ENCODE measurements around the gene BLID.

Gene BLID

DNA sequence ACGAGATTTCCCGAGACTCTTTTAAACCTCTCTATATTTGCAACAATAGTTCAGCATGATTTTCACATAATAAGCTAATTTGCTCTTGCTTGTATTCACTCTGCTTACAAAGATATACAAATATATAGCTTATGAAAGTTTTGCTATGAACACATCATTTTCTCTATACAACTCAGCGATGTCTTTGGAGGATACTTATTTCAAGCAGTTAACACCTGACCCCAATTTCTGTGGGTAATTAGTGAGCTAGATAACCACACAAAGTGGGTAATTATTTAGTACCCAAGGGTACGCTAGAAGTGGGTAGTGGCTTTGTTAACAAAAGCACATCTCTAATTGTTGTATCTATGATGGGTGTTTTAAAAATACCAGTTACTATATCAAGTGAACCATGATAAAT is 12.3 kb downstream of the BLID start:
- no peak for DNase-seq

DNA sequence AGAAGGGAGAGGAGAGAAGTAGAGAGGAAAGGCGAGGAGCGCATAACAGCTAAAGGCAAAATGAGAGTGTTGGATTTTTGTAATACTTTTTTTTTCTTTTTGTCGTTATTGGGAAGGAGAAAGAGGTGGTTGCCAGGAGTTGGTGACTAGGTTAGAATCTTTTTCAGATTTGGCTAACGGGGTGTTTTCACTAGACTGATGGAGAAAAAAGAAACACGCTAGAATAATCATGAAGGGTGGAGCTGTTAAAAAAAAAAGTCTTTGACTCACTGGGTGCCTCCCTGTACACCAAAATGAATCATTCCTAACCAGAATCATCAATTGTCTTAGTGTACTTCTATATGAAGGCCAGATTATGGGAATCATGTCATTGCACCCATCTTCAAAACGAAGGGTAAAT is 12.7 kb downstream of the BLID start:
- no peak for DNase-seq

DNA sequence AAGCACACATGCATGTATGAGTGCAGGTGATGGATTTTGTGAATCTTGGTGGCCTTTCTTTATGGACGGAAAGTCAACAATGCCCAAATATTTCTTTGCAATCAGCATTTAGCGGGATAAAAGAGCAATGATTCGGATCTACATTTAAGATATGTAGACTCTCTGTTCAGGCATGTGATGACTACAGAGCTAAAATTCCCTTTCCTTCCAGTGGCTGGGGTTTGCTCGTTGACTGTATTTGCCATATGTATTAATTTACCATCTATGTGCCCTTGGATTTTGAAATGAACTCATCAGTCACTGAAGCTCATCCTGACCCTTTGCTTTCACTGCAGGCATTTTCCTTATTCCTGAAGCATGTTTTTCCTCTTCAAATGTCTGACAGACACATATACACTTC is 13.6 kb downstream of the BLID start:
- DNase-seq: no peak

DNA sequence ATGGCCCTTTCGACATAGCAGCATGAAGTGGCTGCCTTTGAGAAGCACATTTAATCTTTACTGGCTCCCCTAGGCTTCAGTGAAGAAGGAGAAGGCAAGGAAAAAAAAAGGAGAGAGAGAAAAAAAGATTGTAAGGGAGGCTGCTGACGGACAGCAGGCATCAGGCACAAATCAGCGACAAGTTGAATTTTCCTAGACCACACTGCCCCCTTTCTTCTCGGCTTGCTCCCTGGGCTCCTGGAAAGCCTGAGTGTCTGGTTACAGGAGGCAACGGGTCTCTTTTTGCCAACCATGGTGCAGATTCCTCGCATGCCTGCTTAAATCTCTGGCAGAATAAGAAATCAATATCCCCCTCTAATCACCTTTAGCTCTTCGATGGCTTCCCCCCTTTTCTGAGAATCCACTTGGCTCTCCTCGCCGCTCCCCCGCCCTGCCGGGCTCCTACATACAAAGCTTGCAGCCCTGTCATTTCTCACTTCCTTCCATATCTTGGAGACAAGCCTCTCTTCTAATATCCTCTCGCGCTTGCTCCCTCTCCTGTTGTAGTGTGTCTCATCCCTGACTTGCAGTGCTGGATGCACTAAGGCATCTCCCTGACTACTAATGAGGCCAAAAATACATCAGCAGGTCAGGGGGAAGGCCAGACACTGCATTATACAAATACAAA is 14.3 kb downstream of the BLID start:
- no peak for DNase-seq

DNA sequence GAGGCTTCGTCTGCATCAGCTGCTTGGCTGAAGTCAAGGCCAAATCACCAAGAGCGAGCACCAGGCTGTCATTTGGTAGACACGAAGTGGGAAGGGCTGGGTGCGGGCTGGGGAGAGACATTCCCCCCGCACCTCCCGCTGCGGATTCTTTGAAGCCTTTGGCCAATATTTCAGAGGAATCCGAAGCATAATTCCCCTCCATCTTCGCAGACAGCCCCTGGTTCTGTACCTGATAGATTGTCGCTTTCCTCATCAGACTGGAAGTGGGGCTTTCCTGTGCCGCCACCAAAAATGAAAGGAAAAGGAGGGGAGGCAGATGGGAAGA is 15.3 kb downstream of the BLID start:
- DNase-seq: no peak

DNA sequence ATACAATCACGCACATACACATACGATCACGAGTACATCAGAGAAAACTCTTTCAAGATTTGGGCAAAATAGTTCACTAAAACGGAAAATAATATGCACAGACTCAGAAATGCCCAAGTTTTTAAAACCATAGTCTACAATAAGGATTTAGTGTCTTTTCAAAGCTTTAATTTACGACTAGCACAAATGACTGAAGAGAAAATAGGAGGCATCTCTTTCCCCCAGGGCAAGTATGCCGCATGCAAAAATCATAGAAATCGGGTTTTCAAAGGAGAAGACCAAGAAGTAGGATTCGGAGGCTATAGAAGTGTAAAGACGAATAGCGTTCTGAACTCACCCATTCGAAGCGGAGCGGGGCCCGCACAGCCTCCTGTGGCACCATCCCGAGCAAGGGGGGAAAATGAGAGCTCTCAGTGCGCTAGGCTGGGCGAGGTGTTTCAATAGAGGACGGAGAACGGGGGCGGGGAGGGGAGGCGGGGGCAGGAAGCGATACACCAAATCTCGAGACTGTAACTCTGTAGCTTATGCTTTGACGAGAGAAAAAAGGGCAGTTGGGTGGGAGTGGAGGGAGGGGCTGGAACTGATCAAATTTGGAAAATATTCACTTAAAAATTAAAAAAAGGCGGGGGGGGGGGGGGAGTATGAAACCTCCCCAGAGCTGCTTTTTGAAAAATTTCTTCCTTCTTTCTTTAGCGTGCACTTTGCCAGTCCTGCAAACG is 15.8 kb downstream of the BLID start:
- no peak for DNase-seq

DNA sequence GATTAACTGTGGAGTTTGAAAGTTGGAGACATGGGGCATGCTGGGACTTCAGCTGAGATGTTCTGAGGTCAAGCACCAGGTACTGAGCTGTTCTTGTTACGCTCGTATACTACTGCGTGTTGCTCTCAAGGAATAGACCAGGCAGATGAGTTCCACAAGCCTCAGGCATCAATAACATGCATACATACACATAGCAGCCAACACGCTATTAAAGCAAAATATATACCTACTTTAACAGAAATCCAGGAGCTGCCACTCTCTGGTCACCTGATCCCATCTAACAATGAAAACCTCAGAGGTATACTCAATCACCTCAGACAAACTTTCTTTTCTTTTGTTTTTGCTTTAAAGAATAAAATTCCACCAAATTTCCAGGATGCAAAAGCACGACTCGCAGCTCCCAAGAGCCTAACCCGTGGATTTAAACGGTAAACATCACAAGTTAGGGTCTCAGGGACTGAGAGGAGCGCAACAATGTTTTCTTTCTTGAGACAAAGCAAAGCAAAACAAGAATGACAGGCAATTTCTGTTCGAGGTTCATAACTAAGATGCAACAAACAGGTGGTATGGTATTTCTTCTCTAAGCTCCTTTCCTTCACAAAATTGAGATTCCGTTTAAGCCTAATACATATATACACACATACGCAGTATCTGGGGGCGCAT is 16.5 kb downstream of the BLID start:
- no peak for DNase-seq

DNA sequence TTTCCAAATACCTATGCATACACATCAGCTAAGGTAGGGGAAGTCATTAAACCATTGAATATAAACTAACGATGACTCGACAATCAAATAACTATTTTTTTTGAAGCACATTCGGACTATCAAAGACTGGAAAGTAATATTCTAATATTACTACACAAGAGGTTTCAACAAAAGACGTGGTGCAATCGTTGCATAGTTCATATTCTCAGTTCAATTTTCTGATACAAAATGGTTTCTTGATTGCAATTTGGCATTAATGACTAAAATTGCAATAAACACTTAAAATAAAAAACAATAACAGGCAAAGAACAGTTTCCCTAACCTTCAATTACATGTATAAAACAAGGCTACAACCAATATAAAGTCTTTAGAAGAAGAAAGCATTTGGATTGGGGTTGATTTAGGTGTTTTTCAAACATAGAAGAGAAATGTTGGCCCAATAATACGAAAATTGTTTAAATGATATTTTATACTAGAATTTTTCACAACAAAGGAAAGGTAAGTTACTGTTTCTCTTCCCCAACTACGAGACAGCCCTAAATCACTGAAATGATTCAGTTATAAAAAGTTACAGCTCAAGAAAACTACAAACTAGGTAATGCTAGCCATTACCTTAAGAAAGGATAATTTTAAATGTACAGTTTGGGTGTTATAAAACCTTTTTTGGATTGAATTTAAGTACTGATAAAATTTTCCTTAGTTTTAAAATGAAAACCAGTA is 17.6 kb downstream of the BLID start:
- DNase-seq: no peak

DNA sequence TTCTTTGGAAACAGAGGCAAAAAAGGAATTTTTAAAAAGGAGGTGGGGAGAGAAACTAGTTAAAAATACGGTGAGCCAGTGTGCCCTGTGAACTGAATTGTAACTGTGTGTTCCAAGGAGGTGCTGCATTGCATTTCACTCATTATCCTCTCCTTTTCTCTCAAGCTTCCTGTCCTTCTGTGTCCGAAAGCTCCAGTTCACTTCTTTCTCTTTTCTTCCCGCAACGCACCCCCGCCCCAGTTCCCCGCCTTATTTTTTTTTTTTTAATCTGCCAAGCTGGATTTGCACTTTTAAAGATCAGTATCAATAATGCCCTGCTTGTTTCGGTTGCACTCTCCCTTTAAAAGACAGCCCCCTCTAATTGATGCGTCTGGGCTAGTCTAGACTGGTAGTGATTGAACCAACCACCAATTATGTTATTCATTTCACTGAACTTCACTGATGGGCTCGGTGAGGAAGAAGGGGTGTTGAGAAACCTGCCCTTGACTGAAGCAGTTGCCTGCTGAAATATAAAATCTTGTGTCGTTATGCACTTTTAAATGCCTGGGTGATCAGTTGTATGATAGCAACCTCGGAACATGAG is 18.5 kb downstream of the BLID start:
- DNase-seq: no peak

DNA sequence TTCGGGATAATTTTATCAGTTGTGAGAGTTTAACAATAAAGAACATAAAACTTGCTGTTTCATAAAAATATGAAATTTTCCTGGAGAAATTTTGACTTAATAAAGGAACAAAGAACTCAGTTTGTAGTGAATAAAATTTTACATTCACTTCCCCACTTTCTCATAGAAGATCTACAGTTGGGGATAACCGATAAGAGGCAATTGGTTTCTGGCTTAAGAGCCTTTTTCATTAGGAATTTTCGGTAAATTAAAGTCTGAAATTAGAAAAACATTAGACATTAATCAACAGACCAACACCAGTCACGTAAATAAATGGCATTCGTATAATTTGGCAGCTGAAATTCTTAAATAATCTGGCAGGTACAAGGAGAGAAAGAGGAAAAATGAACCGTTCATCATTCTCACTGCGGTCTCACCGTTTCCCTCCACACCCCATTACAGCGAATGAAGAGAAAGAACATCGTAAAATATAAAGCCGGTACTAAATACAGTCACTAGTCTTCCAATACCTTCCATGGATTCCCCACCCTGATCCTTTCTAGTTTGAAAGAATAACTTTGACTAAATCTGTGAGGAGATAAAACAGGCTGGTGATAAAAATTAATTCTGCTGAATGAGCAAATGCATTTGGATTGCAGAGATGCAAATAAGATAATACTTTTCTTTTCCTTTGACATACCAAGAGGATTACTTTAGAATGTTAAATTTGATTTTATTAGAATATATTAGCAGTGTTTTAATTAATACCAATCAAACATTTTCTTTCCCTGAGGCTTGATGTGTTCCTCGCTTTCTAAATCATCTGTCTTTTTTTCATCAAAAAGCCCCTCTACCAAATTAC is 19.5 kb downstream of the BLID start:
- no peak for DNase-seq

DNA sequence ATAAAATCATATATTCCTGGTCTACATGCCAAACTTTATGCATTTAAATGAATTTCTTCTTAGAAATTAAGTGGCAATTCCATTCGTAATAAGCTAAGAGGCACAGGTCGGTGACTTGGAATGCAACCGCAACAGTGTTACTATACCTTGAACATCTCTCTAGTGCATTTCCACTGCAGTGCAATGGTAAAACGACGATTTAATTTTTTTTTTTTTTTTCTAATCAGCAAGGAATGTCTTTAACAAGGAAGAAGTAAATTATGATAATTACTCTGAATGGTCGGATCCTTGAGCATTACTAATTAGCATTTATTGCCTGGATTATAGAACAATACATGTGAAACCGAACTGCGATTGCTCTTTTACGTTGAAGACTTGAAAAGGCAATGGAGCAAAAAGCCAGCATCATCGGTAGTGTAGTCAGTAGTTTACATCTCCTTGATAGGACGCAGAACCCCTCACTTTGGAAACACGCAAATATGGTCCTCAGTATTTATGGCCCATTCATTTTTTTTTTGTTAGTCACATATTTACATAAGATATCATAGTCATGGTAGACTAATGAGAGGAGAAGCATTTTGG is 20.2 kb downstream of the BLID start:
- DNase-seq: no peak

DNA sequence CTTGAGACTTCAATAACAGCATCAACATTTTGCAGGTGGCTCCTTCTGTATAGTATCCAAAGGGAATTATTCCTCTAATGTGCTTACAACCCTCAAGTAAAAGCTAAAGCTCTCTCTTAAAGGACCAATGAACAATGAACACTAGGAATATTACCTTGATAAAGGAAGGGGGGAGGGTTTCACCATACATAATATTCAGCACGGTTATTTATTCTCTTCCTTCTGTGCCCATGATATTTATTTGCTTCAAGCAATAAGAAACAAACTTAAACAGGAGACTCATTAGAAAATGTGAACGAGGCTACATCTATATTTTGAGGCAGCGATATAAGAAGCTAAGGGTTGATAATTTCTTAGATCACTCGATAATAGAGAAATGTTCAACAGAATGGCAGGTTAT is 21.2 kb downstream of the BLID start:
- DNase-seq: no peak

DNA sequence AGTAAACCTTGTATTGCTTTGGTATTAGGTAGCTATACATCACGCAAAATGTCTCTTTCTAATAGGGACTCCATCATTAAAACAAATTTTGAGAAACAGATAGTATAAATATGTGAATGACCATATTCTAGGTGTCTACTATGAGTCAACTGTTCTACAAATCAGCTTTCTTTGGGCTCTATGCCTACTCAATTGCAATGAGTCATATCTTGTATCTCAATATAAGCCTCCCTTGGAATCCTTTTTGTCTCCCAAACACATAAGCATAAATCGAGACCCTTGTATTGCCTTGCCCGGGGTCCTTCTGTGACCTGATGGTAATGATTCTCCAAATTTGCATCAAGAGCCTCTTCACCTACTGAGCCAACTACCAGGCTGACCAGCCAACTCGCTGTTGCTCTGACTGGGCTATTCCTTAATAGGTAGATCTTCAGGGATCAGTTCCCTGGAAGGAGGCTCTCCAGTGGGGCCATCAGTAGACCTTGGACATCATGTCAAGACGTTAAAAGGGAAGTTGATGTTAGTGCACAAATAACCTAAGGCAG is 22.2 kb downstream of the BLID start:
- no peak for DNase-seq

DNA sequence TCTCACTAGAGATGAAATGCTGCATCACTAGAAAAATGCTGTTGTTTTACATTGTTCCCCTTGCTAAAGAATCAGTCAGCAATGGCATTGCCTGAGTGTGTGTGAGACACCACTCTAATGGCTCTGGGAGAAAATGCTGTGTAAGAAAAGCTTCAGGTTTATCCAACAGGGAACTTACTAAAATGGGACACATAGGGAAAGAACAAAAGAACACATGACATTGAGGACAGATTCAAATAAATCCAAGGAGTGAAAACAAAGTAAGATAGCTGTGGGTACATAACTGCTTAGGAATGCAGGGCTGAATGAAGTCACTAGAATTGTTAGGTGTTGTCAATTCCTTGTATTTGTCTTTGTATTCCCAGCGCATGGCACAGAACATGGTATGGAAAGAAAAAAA is 24.2 kb downstream of the BLID start:
- DNase-seq: no peak

DNA sequence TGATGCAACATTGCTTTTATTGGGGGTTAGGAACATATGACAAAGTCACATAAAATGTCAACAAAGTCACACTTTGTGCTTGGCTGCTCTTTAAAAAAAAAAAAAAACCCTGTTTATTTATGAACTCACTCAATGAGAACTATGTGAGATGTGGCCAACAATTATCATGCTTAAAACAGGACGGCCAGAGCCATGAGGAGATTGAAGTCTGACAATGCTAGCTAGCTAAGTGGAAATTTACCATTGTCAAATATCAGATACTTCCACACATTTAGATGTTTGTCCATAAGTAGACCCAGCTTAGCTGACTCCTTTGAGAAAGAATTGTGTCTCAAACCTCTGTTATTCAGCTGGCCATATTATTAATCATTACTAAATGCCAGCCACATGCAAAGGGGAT is 26.9 kb downstream of the BLID start:
- no peak for DNase-seq

DNA sequence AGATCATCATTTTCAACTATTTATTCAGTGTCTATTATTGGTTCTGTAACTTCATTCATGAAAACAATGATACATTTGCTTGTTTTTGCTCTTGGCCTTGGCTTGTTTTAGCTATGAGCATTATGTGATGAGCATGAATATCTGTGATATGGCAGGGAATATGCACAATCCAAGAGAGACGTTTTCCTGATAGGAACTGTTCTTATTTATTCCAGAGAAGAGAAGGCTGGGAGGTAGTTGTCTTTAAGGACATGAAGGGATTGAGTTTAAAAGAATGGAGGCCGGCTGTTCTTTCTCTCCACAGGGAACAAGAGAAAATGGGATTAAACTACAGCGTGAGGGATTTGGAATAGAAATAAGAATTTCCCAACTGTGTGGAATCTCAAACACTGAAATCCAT is 30.3 kb downstream of the BLID start:
- DNase-seq: no peak

DNA sequence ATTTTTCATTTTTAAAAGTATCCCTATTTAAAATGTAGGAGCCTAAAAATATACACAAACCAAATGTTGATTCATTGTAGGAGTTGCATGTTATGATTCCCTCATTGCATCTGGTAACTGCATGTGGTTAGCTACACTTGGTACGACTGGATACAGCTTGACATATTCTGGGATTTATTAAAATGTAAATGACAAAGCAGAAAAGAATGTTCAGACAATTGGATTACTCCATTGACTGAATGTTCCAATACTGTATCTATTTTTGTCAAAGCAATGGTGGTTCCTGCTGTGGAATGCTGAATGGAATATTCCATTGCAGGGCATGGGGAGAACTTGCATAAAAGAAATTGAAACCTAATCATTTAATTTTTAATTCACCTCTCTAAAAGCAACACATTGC is 30.8 kb downstream of the BLID start:
- DNase-seq: no peak

DNA sequence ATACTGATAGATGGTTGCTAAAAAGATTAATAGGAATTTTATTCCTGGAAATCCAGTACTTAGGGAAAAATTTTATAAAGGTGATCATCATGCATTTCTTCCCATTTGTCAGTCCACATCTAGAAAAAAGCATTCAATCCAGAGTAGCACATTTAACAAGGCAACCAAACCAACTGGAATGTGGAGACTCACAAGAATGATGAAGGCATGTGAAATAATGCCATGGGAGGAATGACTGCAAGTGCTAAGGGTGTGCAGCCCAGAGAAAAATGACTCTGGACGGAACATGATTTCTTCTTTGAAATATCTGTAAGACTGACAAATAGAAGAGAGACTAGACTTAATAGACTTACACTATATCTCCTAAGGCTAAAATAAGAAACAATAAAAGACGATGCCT is 33.8 kb downstream of the BLID start:
- no peak for DNase-seq

DNA sequence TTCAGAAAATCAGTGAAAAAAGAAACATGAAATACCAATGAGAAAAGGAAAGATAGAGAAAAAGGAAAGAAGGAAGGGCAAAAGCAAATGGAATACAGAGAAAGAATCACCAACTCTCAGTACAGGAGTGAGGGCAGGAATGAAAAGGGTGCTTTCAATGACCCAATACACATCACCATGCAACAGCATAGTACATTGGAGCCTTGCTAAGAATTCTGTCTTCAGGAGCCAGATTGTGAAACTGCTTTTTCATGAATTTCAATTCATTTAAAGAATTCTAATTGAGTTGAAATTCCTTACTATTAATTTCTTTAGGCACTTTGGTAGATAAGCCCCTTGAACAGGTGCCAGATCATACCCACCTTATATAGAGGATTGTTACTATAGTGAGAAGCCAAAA is 34.9 kb downstream of the BLID start:
- no peak for DNase-seq

DNA sequence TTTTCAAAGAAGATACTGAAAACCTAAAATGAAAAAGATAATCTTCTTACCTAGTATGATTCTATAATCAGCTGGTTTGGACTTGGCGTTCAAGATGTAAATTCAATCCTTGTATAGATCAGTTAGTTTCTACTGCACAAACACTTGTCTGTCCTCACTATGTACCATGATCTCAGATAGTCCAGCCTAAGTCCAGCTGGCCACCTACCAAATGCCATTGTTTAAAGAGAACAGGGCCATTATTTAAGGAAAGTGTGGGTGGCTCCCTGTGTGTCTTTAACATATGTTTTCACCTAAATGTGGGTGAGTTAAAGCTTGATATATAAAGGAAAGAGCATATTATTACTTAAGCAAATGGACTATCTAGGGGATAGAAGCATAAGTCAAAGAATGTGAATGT is 38.6 kb downstream of the BLID start:
- no peak for DNase-seq

DNA sequence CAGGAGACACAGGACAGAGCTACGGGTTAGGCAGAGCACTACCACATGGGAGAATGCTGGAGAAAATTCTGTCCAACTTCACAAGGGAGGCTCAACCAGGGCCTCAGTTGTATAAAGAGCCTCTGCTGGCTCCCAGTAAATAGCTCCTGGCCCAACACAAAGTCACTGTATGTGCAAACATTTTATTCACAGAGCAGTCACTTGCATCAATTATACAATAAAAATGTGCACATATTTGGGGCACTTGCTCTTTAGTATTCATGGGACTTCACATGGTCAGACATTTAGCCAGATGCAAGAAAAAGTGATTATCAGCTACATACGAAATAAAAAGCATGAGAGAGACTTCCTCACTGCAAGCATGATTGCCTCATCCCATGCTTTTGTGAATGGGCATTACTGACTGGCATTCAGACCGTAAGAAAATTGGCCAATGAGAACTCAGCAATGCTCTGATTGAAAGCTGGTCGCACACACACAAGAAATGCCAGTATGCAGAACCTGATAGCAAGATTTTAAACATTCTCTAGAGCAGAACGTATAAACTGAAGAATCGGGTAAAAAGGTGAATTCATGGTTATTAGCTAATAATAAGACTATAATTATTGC is 39.4 kb downstream of the BLID start:
- DNase-seq: no peak

DNA sequence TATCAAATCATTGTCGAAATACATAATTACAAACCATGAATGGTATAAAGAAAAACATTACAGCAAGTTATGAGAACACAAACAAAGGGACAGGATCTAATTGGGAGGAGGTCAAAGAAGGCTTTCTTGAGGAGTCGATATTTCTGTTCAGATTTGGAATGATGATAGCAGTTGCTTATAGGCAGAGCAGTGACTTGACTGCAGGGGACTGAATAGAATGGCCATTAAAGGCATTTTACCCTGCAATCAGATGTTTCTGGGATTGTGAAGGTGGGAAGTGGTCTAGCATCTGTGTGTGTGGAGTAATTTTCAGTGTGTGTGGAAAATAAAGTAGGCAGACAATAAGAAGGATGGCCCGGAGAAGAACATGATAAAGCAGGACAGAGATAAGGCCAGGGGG is 41.0 kb downstream of the BLID start:
- DNase-seq: no peak
